Measurements from ENCODE around the gene KDR.

Gene KDR

DNA sequence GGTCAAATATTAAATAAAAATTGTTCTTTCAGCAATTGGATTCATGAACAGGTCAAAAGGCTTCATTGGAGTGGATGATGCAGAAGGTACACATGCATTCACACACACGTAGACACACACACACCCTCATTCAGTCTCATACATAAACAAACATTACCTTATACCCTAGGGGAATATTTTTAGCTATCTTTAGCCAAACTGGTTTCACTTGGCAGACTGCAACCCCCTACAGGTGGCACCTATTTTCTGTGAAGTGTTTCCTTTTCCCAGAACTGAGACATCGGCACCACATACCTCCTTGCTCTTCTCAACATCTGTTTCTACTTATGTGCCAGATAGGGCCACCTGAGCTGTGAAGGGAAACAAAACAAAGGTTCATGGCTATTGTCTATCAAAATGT is 18.5 kb upstream of the KDR start:
- ChIA-PET POLR2A (no interaction called here), CTCF (no interaction called here)
- no peak for TF ChIP-seq HDGF (IDR thresholded peaks at IDR 0.05; ENCODE audit: borderline replicate concordance)
- no peak for DNase-seq (ENCODE audit: extremely low spot score)

DNA sequence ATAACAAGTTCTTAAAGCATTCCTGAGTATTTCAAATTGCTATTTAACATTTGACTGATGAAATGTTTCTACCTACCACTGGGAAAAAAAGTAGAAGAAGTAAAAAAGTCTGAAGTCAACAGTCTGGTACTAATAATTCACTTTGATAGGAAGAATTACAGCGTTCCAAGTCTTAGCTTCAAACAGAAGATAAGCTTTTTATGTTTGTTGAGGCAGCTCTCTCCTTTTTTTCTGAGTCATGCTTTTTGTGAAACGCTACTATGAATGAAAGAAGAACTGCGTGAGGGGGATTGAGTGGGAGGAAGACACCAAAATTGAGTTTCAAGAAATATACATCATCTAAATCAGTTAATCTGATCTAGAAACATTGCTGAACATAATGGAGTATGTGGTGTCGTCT is 13.0 kb upstream of the KDR start:
- TF ChIP-seq CTBP1 (IDR thresholded peaks at IDR 0.05; ENCODE audit: borderline replicate concordance) (no peak), BHLHE40 (IDR thresholded peaks at IDR 0.05; ENCODE audit: borderline replicate concordance) (no peak), NFRKB (IDR thresholded peaks at IDR 0.05) (no peak), SP1 (IDR thresholded peaks at IDR 0.05) (no peak), FOXK2 (IDR thresholded peaks at IDR 0.05) (no peak), FOXA1 (IDR thresholded peaks at IDR 0.05) (no peak), ELF4 (IDR thresholded peaks at IDR 0.05) (no peak), HDGF (IDR thresholded peaks at IDR 0.05; ENCODE audit: borderline replicate concordance) (no peak), LEF1 (IDR thresholded peaks at IDR 0.05; ENCODE audit: borderline replicate concordance) (no peak), L3MBTL2 (conservative IDR thresholded peaks at IDR 0.05) (no peak), ARNT (IDR thresholded peaks at IDR 0.05) (no peak), SUZ12 (IDR thresholded peaks at IDR 0.05) (no peak), TARDBP (IDR thresholded peaks at IDR 0.05) (no peak), ZNF384 (IDR thresholded peaks at IDR 0.05) (no peak), FOXM1 (IDR thresholded peaks at IDR 0.05; ENCODE audit: borderline replicate concordance) (no peak)
- TF ChIP-seq, protein P1, sequence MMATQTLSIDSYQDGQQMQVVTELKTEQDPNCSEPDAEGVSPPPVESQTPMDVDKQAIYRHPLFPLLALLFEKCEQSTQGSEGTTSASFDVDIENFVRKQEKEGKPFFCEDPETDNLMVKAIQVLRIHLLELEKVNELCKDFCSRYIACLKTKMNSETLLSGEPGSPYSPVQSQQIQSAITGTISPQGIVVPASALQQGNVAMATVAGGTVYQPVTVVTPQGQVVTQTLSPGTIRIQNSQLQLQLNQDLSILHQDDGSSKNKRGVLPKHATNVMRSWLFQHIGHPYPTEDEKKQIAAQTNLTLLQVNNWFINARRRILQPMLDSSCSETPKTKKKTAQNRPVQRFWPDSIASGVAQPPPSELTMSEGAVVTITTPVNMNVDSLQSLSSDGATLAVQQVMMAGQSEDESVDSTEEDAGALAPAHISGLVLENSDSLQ (IDR thresholded peaks at IDR 0.05) = no peak
- ChIA-PET CTCF (no interaction called here), POLR2A (no interaction called here)
- no peak for DNase-seq (ENCODE audit: extremely low spot score)

DNA sequence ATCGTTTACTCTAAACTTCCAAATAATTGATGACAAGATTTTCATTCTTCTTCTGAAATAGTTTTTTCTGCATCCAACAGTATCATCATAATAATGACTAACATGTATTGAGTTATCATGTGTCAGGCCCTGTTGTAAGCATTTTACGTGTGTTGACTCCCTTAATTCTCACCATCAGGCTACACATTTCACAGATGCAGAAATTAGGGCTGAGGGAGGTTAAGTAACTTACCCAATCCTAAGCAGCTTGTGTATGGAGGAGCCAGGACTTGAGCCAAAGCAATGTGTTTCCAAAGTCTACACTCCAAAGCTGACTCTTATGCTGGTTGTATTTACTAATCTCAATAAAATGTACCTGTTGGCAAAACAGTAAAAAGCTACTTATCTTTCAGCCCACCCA is 11.2 kb upstream of the KDR start:
- POLR2A ChIA-PET = no interaction called here
- CTCF ChIA-PET = interaction anchor here (0.7 kb wide), 1 partner anchor 29 kb away, joined by 3 read pairs; no protein-coding TSS in a partner anchor
- no peak for TF ChIP-seq ELF4 (IDR thresholded peaks at IDR 0.05)
- no peak for TF ChIP-seq LEF1 (IDR thresholded peaks at IDR 0.05; ENCODE audit: borderline replicate concordance)
- TF ChIP-seq SUZ12 (IDR thresholded peaks at IDR 0.05) = no peak
- no peak for TF ChIP-seq BHLHE40 (IDR thresholded peaks at IDR 0.05; ENCODE audit: borderline replicate concordance)
- TF ChIP-seq SP1 (IDR thresholded peaks at IDR 0.05) = no peak
- no peak for TF ChIP-seq ZNF384 (IDR thresholded peaks at IDR 0.05)
- TF ChIP-seq FOXM1 (IDR thresholded peaks at IDR 0.05; ENCODE audit: borderline replicate concordance) = no peak
- no peak for TF ChIP-seq FOXK2 (IDR thresholded peaks at IDR 0.05)
- no peak for TF ChIP-seq ARNT (IDR thresholded peaks at IDR 0.05)
- TF ChIP-seq, protein P1 (IDR thresholded peaks at IDR 0.05) = no peak
- no peak for TF ChIP-seq L3MBTL2 (conservative IDR thresholded peaks at IDR 0.05)
- no peak for TF ChIP-seq HDGF (IDR thresholded peaks at IDR 0.05; ENCODE audit: borderline replicate concordance)
- TF ChIP-seq NFRKB (IDR thresholded peaks at IDR 0.05) = no peak
- no peak for TF ChIP-seq FOXA1 (IDR thresholded peaks at IDR 0.05)
- no peak for TF ChIP-seq TARDBP (IDR thresholded peaks at IDR 0.05)
- TF ChIP-seq CTBP1 (IDR thresholded peaks at IDR 0.05; ENCODE audit: borderline replicate concordance) = no peak
- no peak for DNase-seq (ENCODE audit: extremely low spot score)

DNA sequence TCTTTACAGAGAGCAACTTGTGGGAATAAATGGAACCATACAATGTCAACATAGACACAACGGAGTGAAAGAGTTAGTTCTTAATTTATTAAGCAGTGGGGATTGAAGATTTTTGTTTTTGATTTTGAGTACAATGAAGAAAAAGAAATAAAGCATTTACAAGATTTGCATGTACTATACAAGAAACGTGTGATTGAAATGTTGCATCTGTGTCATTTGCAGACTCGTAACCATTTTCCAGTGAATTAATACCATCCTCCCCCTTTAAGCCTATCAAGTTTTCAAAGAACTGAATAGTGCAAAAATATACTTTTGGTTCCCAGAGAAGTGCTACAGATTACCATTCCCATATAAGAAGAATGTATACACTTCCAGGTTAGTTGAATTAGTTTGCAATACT is 8.6 kb upstream of the KDR start:
- ChIA-PET POLR2A (no interaction called here), CTCF (no interaction called here)
- TF ChIP-seq NFRKB (IDR thresholded peaks at IDR 0.05) (no peak), ZNF384 (IDR thresholded peaks at IDR 0.05) (no peak), HDGF (IDR thresholded peaks at IDR 0.05; ENCODE audit: borderline replicate concordance) (no peak), SUZ12 (IDR thresholded peaks at IDR 0.05) (no peak), ELF4 (IDR thresholded peaks at IDR 0.05) (no peak), FOXM1 (IDR thresholded peaks at IDR 0.05; ENCODE audit: borderline replicate concordance) (no peak), TARDBP (IDR thresholded peaks at IDR 0.05) (no peak), CTBP1 (IDR thresholded peaks at IDR 0.05; ENCODE audit: borderline replicate concordance) (no peak)
- TF ChIP-seq, protein P1 (IDR thresholded peaks at IDR 0.05) = no peak
- DNase-seq (ENCODE audit: extremely low spot score) = no peak

DNA sequence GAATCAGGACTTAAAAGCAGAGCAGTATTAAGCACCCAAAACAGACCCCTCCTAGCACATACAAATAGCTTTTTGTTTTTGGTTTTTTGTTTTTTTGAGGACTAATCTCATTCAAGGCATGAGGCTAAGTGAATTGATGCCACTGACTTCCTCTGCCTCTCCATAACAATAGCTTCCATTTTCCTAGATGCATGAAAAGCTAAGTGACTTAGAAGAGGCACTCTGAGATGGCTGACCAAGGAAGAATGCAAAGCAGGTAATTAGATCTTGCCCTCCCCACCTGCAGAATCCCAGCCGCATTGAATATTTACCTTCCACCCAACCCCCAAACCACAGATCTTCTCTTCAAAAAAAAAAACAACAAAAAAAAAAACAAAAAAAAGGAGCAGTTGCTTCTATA is 7.4 kb upstream of the KDR start:
- ChIA-PET POLR2A (no interaction called here), CTCF (no interaction called here)
- no peak for DNase-seq (ENCODE audit: extremely low spot score)
- no peak for TF ChIP-seq FOXA1 (IDR thresholded peaks at IDR 0.05)
- no peak for TF ChIP-seq ARNT (IDR thresholded peaks at IDR 0.05)
- no peak for TF ChIP-seq SP1 (IDR thresholded peaks at IDR 0.05)
- TF ChIP-seq NFRKB (IDR thresholded peaks at IDR 0.05) = no peak
- no peak for TF ChIP-seq L3MBTL2 (conservative IDR thresholded peaks at IDR 0.05)
- TF ChIP-seq HDGF (IDR thresholded peaks at IDR 0.05; ENCODE audit: borderline replicate concordance) = no peak
- no peak for TF ChIP-seq TARDBP (IDR thresholded peaks at IDR 0.05)
- TF ChIP-seq, protein P1 (IDR thresholded peaks at IDR 0.05) = no peak
- no peak for TF ChIP-seq ZNF384 (IDR thresholded peaks at IDR 0.05)
- TF ChIP-seq ELF4 (IDR thresholded peaks at IDR 0.05) = no peak
- no peak for TF ChIP-seq CTBP1 (IDR thresholded peaks at IDR 0.05; ENCODE audit: borderline replicate concordance)
- no peak for TF ChIP-seq FOXM1 (IDR thresholded peaks at IDR 0.05; ENCODE audit: borderline replicate concordance)
- TF ChIP-seq LEF1 (IDR thresholded peaks at IDR 0.05; ENCODE audit: borderline replicate concordance) = no peak
- TF ChIP-seq FOXK2 (IDR thresholded peaks at IDR 0.05) = no peak
- no peak for TF ChIP-seq BHLHE40 (IDR thresholded peaks at IDR 0.05; ENCODE audit: borderline replicate concordance)
- TF ChIP-seq SUZ12 (IDR thresholded peaks at IDR 0.05) = no peak

DNA sequence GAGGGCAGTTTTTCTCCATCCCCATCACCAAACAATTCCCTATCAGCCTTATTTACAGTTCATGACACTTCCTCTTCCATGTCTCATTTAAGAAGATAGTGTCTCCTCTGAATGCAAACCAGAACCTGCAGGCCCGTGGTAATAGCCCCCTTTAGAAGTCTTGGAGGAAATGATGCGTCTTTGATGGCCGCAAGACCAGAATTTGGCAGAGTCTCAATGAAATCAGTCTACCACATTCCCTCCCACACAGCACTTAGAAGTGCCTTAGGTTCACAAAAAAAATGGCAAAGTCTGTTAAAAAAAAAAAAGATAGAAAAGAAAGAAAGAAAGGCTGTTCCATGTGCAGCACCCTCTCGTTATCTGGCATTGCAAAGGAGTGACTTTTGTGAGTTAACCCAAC is 2.1 kb upstream of the KDR start:
- no peak for TF ChIP-seq TARDBP (IDR thresholded peaks at IDR 0.05)
- TF ChIP-seq CTBP1 (IDR thresholded peaks at IDR 0.05; ENCODE audit: borderline replicate concordance) = no peak
- no peak for TF ChIP-seq ELF4 (IDR thresholded peaks at IDR 0.05)
- TF ChIP-seq SP1 (IDR thresholded peaks at IDR 0.05) = no peak
- no peak for TF ChIP-seq LEF1 (IDR thresholded peaks at IDR 0.05; ENCODE audit: borderline replicate concordance)
- no peak for TF ChIP-seq FOXM1 (IDR thresholded peaks at IDR 0.05; ENCODE audit: borderline replicate concordance)
- TF ChIP-seq FOXK2 (IDR thresholded peaks at IDR 0.05) = no peak
- no peak for TF ChIP-seq NFRKB (IDR thresholded peaks at IDR 0.05)
- no peak for TF ChIP-seq HDGF (IDR thresholded peaks at IDR 0.05; ENCODE audit: borderline replicate concordance)
- no peak for TF ChIP-seq BHLHE40 (IDR thresholded peaks at IDR 0.05; ENCODE audit: borderline replicate concordance)
- TF ChIP-seq SUZ12 (IDR thresholded peaks at IDR 0.05) = no peak
- no peak for TF ChIP-seq ARNT (IDR thresholded peaks at IDR 0.05)
- no peak for TF ChIP-seq FOXA1 (IDR thresholded peaks at IDR 0.05)
- TF ChIP-seq, protein P1 (IDR thresholded peaks at IDR 0.05) = no peak
- no peak for TF ChIP-seq L3MBTL2 (conservative IDR thresholded peaks at IDR 0.05)
- DNase-seq (ENCODE audit: extremely low spot score) = no peak
- CTCF ChIA-PET = no interaction called here
- POLR2A ChIA-PET = no interaction called here

Data from HEK293T (cell line).